HG02852 (cell line): Measurements from ENCODE around the gene SLC25A40.

ENCODE experiments used
- ATAC-seq: cut with Tn5 transposase; IDR thresholded peaks from one replicate; pipeline ENCODE4 v1.9.1; 2021; ENCODE audit warnings: mild to moderate bottlenecking, moderate library complexity; ENCODE audit not compliant: unreplicated experiment

SLC25A40 gene

DNA sequence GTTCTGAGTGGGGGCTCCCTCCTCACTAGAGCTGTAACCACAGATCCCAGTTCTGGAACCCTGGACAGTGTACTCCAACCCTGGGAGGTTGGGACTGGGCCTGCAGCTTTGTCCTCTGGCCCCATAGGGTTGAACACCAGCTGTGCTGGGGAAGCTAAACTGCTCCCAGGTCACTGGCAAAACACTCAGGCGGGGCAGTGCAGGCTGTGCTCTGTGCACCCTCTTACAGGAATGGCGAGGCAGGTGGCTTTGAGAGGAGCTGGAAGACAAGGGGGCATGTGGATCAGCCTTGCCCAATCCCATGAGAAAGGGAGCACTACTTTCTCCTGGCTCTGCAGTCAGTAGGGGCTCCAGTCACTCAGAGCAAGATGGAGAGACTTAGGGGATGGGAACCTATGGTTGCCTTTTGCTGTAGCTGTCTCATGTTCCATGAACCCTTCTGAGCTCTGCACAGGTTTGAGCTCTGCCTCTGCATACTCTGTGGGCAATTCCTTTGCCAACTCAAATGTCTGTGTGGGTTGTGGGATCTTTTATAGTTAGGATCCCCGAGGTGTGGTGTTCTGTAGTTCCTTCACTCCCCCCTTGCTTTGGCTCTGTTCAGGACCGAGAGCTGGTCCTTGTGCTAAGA is 90.7 kb downstream of the SLC25A40 start:
- ATAC-seq = no peak

DNA sequence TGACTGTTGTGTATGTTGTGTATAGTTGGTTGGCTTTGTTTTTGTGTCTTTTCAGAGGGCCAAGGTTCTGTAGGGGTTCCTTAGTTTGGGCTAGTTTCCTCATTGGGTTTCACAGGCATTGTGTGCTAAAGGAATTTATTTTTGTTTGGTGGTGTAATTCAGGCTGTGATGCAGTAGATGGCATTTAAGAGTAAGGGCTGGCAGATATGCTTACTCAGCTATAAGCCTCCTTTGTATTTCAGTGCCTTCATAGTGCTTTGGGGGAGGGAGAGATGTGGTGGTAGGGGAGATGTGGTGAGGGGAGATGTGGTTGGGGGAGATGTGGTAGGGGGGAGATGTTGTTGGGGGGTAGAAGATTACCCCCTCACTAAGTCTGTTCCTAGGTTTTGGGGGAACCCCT is 91.7 kb downstream of the SLC25A40 start:
- no peak for ATAC-seq
